ENCODE data around the gene SFI1.
A peak's percentile ranks its signal among the peaks of the same experiment; 100 is the strongest.
"Not testable (repeated sequence)": the region's sequence is repeated elsewhere in the genome, so short reads cannot be mapped to it uniquely, and the experiment has no call there.

The SFI1 gene, protein sequence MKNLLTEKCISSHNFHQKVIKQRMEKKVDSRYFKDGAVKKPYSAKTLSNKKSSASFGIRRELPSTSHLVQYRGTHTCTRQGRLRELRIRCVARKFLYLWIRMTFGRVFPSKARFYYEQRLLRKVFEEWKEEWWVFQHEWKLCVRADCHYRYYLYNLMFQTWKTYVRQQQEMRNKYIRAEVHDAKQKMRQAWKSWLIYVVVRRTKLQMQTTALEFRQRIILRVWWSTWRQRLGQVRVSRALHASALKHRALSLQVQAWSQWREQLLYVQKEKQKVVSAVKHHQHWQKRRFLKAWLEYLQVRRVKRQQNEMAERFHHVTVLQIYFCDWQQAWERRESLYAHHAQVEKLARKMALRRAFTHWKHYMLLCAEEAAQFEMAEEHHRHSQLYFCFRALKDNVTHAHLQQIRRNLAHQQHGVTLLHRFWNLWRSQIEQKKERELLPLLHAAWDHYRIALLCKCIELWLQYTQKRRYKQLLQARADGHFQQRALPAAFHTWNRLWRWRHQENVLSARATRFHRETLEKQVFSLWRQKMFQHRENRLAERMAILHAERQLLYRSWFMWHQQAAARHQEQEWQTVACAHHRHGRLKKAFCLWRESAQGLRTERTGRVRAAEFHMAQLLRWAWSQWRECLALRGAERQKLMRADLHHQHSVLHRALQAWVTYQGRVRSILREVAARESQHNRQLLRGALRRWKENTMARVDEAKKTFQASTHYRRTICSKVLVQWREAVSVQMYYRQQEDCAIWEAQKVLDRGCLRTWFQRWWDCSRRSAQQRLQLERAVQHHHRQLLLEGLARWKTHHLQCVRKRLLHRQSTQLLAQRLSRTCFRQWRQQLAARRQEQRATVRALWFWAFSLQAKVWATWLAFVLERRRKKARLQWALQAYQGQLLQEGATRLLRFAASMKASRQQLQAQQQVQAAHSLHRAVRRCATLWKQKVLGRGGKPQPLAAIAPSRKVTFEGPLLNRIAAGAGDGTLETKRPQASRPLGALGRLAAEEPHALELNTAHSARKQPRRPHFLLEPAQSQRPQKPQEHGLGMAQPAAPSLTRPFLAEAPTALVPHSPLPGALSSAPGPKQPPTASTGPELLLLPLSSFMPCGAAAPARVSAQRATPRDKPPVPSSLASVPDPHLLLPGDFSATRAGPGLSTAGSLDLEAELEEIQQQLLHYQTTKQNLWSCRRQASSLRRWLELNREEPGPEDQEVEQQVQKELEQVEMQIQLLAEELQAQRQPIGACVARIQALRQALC

DNA sequence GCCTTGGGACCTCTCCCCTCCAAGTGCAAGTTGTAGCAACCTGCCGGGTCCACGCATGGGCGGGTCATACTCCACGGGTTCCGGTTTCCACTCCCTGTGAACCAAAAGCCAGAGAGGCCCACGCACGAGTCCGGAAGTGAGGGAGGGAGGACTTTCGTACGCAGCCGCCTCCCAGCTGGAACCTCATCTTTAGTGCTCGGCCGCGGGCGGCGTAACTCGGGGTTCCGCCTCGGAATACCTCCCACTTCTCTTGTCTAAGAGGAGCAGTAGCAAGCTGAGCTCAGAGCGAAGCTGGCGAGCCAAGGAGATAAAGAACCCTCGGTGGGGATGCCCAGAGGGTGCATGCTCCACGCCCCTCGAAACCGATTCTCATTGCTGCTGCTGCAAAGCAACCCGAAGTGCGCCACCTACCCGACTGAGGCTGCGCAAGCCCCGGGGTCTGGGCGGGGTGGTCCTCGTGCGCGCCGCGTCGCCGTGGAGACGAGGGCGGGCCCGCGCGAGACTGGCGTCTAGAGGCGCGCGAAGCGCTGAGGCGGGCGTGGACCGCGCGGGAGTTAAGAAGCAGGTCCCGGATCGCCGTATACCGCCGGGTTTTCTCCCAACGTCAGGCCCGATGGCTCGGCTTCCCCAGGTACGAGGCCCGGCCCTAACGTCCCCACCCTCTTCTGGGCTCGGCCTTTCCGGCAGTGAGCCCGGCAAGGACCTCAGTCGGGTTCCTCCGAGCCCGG, at the start of gene SFI1:
SFI1 (plus strand) TSS at position 530 of the 728 bp plus-strand sequence. CDS start 11,749 bp downstream, outside the sequence.
- DNase-seq (ENCODE audit: low read depth, low spot score): peak; percentile 67

DNA sequence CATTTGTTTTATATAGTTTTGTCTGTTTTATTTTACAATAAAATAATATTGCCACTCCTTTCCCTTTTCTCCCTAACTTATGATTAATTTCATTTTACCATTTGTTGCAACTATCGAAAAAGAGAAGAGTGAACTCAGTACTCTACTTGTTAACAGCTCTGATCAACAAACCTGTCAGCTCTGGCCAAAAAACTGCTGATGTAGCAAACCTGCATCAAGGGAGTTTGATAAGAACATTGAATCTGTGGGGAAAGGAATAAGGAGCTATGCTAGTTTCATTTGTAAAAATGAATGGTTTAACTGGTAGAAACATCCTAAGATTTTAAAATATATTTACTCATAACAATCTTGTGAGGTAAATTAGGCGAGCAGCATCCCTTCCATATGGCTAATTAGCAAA, 49.6 kb upstream of the SFI1 start:
- no peak for DNase-seq (ENCODE audit: low read depth, low spot score)

DNA sequence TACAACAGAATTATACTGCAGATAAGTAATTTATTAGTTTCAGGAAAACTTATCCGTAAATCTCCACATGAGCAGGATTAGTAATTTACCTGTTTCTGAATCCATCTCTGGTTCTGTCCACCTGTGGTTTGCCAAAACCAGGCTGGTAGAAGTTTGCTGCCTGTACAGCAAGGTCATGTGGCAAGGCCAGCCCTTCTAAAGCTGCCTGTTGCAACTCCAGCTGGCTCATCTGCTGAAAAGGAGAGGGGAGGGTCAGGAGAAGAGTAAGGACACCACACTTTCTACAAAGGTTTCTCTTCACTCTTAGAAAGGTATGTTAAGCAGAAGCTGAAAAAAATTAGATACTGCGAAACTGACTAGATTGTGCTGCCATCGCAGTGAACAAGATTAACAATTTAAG, 49.0 kb upstream of the SFI1 start:
- DNase-seq (ENCODE audit: low read depth, low spot score): no peak

DNA sequence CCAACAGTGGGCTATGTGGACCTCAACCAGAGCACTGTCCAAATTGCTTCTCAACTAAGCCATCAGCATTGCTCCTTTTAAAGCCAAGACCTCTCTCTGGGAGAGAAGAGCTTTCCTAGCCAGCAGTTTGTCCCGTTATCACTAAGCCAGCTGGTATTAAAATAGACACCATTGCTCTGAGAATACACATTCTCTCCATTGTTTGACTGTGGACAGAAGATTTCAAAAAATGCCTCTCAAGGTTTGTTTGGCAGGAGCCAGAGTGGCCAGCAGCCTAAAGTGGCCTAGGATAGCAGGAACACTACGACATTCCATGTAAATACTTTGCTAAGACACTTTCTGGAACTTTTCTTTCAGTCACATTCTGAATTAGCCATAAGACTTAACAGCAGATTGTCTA, 48.0 kb upstream of the SFI1 start:
- DNase-seq (ENCODE audit: low read depth, low spot score): no peak

DNA sequence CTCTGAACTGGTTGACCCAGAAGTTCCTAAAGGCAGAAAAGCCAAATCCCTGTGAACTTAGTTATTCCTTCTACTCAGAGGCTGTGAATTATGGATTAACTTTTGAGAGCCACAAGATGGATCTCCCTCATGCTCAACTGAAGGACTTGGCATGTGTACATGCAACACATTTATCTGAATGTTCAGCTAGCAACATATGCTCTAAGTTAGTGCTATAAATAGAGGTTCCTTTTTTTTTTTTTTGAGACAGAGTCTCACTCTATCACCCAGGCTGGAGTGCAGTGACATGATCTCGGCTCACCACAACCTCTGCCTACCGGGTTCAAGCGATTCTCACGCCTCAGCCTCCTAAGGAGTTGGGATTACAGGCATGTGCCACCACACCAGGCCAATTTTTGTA, 46.8 kb upstream of the SFI1 start:
- no peak for DNase-seq (ENCODE audit: low read depth, low spot score)

DNA sequence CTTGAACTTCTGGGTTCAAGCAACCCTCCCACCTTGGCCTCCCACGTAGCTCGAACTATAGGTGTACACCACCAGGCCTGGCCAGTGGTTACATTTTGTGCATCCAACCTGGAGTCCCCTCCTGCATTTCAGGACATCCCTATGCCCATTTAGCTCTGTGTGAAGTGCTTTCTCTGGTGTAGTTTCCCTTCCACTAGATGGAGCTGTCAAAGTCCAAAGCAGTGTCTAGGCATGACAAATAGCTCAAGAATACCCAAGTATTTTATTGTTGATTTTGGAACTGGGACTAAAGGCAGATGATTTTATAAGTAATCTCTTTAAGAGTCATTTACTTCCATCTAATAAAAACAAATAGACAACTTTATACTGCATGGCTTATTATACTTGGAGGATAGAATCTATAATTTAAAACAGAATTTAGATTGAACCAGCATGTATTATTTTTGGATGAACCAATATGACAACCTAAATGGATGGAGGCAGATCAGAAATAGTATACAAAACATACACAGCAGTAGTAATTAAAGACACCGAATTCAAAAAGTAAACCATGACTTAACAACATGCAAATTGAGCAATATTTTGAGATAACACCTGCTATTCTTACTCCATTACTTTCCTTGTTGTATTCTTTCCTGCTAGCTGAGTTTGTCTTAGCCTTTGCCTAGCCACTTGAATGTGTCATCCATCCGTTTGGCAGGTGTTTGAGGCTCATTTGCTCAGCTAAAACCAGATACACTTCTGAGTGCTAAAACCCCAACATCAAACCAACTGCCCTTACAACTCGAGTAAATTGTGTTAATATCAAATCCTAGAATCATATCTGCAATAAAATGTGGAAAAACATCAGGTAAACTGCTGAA, 44.4 kb upstream of the SFI1 start:
- DNase-seq (ENCODE audit: low read depth, low spot score): peak; percentile 8

DNA sequence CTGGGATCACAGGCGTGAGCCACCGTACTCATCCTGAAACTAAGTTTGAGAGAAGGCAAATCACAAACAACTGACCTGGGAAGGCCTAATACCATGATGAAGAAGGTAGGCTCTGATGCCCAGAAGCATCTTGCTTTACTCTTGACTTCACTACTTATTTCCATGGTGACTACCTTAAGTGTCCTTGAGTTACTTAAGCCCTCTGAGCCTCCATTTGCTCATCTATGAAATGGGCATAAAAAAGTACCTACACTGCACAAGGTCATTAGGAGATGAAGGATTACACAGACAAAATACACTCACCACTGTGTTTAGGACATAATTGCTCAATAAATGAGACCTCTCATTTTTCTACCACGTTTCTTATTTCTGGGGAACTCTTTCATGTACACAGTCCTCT, 34.6 kb upstream of the SFI1 start:
- DNase-seq (ENCODE audit: low read depth, low spot score): no peak

DNA sequence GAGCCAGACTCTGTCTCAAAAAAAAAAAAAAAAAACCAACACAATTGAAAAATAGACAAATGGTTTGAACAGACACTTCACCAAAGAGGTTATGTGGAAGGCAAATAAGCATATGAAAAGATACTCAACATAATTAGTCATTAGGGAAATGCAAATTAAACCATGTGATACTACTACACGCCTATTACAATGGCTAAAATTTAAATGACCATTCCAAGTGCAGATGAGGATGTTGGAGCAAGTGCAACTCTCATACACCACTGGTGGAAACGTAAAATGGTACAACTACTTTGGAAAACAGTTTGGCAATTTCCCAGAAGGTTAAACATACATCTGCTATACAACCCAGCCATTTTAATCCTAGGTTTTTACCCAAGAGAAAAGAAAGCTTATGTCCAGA, 31.0 kb upstream of the SFI1 start:
- no peak for DNase-seq (ENCODE audit: low read depth, low spot score)

DNA sequence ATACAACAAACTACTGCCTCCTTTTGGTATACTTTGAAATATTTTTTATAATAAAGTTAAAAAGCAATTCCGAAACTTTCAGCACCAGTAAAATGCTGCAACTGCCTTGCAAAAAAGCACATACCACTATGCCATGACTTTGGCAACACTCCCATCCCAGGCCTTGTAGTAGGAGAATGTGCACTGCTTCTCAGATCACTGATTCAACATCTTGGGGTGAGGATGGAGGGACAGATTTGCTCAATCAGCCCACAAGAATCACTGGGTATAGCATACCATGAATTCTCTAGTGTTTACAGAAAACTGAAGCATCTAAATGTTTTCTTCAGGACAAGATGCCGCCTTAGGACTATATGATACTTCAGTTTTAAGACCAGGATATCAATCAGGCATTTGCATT, 21.6 kb upstream of the SFI1 start:
- no peak for DNase-seq (ENCODE audit: low read depth, low spot score)

DNA sequence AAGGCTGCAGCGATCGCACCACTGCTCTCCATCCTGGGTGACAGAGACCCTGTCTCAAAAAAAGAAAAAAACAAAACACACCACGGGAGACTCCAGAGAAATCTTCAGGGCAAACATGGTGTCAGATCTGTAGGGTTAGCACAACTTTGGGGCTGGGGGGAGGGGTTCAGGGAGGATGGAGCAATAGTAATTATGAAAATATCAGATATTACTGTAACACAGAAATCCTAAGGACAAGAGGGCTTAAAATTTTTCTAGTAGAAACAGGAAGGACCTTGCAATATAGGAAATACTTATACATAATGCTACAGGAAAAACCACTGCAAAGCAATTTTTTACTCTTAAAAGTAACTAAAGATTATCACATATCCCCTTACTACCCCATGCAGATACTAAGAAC, 20.5 kb upstream of the SFI1 start:
- no peak for DNase-seq (ENCODE audit: low read depth, low spot score)

DNA sequence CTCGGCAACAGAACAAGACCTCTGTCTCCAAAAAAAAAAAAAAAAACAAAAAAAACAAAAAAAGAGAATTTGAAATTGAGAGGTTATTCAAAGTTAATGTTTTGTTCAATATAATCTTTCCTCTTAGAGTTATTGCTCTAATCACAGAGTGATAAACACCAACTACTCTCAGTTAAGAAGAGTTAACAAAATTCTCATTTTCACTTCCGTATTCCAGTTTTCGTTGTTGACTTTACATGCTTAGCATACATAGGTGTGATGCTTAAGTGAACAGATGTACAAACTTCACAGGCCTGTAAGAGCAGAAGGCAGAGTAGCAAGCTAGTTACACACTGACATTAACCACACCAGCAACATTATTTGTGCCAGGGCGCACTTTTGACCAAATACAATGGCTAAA, 19.0 kb upstream of the SFI1 start:
- DNase-seq (ENCODE audit: low read depth, low spot score): no peak

DNA sequence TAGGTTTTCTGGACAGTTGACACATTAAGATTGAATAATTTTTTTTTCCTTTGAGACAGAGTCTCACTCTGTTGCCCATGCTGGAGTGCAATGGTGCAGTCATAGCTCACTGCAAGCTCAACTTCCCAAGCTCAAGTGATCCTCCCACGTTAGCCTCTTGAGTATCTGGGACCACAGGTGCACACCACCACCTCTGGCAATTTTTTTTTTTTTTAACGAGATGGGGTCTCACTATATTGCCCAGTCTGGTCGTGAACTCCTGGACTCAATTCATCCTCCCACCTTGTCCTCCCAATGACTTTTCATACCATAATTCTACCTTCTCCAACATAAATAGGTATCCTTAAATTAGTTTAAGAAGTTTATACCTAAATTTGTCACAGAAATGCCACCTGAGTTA, 15.2 kb upstream of the SFI1 start:
- DNase-seq (ENCODE audit: low read depth, low spot score): no peak

DNA sequence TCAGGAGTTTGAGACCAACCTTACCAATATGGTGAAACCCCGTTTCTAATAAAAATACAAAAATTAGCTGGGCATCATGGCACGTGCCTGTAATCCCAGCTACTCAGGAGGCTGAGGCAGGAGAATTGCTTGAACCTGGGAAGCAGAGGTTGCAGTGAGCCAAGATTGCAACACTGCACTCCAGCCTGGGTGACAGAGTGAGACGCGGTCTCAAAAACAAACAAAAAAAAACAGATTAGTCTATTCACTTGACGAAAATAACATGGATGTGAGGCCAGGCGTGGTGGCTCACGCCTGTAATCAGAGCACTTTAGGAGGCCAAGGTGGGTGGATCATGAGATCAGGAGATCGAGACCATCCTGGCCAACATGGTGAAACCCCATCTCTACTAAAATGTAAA, 13.9 kb upstream of the SFI1 start:
- DNase-seq (ENCODE audit: low read depth, low spot score): not testable (repeated sequence)

DNA sequence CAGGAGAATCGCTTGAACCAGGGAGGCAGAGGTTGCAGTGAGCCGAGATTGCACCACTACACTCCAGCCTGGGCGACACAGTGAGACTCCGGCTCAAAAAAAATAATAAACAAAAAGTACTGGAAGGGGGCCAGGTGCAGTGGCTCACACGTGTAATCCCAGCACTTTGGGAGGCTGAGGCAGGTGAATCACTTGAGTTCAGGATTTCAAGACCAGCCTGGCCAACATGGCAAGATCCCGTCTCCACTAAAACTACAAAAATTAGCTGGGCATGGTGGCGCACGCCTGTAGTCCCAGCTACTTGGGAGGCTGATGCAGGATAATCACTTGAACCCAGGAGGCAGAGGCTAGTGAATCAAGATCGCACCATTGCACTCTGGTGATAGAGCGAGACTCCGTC, 10.0 kb upstream of the SFI1 start:
- not testable (repeated sequence) for DNase-seq (ENCODE audit: low read depth, low spot score)

DNA sequence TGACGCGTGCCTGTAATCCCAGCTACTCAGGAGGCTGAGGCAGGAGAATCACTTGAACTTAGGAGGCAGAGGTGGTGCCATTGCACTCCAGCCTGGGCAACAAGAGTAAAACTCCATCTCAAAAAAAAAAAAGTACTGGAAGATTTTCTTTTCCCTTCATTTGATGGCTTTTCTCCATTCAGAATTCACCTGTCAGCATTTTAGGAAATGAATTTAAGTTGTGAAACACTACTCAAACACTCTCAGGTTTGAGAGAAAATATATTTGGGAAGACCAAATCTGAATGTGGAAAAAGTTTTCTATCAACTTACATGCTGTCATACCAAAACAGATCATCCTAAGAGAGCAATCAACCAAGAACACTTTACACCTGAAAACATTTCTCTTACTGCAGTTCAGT, 9.4 kb upstream of the SFI1 start:
- no peak for DNase-seq (ENCODE audit: low read depth, low spot score)

DNA sequence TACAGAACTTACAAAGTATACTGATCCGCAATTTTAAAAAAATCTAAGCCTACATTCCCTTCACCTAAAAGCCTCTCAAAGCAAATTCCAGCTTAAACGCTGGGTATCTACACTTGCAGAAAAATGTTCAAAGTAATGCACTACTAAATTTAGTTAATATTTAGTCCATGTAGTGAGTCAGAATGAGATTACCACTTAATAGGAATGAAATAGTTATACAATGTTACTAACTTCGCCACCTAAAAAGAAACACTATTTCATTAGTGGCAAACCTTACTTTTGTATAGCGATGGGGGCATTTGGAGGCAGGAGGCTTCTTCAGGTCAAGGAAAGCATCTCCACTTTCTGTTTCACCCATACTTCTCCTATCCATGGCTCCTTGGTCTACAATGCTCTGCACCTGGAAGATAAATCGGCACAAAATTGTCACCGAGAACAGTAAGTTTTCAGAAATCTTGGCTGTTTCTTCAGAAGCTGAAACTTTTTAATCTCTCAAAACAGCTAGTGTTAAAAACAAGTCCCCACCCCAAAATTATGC, 7.9 kb upstream of the SFI1 start:
- no peak for DNase-seq (ENCODE audit: low read depth, low spot score)

DNA sequence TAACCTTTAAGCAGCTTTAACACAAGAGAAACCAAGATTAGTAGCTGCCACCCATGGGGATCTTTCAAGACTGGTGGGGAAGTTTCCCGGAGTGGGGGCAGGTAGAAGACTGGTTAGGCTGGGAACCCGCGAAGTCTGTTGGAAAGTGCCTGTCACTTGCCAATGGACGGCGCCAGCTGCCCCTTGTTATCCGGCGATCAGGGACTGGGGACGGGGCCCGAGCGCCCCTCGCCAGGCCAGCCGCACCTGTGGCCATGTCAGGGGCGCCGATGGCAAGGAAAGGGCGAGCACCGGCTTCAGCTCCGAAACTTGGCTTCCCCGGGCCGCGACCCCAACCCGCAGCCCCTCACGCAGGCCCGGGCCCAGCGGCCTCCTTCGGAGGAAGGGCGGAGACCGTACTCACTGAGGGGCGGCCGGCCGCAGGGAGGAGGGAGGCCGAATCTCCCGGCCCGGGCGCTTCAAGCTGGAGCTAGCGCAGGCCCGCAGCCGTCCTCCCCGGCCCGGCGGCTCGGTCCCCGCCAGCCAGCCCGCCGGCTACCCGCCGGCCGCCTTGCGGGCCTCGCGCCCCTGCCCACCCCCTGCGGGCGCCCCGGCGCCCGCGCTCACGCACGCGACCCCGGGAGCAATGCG, 7.2 kb upstream of the SFI1 start:
- no peak for DNase-seq (ENCODE audit: low read depth, low spot score)

DNA sequence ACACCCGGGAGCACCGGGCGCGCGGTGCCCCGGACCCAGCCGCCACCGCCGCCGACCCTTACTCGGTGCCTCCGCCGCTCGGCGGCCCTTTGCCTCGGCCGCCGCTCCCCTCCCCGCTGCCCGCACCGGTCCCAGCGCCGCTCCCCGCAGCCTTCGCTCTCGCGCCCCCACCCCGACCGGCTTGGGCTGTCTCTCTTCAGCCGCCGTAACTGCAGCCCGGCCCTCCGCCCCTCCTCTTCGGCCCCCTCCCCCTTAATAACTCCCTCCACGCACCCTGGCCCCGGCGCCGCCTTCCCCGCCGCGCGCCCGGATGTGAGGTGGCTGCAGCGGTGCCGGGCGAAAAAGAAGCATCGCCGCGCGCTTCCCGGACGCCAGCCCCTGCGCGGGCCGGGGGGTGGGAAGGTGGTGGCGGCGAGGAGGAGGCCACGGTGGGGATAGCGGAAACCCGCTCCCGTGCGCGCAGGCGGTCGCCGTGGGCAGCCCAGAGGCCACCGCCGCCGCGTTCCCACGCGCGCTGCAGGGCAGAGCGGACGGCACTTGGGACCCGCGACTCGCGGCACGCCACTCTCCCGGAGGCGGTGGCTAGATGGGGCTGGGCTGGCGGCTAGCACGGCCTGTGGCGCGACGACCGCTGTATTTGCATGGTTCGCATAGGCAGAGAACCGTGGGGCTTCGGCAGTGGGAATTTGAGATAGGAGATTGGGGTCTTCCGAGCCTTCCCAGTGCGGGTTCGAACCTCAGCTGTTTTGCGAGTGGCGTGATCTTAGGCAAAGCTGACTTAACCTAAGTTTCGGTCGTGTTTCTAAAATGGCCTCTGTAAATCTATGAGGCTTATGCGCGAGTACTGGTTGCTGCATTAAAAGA, 6.5 kb upstream of the SFI1 start, which contains the start of gene EIF4ENIF1:
EIF4ENIF1 (minus strand) TSS at position 211 of the 864 bp plus-strand sequence. CDS start 1,124 bp downstream, outside the sequence.
- DNase-seq (ENCODE audit: low read depth, low spot score): peak; percentile 43

Measured in brain pericyte (primary cell).